ENCODE data around the gene RFFL.
A peak's percentile ranks its signal among the peaks of the same experiment; 100 is the strongest.

RFFL gene

DNA sequence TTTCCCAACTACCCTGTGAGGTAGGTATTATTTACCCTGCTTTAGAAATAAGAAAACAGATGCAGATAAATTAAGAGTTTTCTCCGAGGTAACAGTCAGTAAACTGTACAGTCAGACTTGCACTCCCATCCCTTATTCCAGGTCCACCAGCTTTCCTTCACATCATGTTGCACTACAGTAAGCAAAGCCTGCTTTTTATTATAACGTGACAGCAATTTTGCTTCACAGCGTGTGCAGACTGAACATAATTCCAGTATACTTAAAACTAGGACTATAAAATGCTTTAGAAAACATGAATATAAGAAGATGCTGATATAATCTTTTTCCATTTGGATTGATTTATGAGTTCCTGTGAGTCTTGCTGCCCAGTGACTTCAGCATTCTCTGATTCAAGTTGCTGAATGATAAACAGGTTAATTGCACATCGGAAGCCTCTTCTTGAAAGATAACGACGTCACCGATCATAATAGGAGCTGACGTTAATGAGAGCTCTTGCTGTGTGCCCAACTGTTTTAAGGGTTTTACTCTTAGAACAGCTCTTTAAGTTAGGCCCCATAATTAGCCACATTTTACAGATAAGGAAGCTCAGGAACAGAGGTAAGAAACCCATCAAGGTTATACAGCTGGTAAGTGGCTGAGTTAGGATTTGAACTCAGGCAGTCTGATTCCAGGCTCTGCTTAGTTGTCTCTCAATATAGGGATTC, 81.8 kb downstream of the RFFL start (continued):
- TF ChIP-seq ZNF292 (tag by site-specific recombination; IDR thresholded peaks at IDR 0.05; ENCODE audit: borderline replicate concordance, low read depth) (no peak), ZBTB21 (tag by site-specific recombination; IDR thresholded peaks at IDR 0.05) (peak; percentile 94), ZNF488 (tag by site-specific recombination; IDR thresholded peaks at IDR 0.05) (peak; percentile 99), ZNF843 (tag by site-specific recombination; IDR thresholded peaks at IDR 0.05) (peak; percentile 100), YY2 (tag by site-specific recombination; IDR thresholded peaks at IDR 0.05) (no peak), ZNF274 (IDR thresholded peaks at IDR 0.05; ENCODE audit: low read length) (no peak), ZNF274 (tag by site-specific recombination; IDR thresholded peaks at IDR 0.05; ENCODE audit: borderline replicate concordance) (no peak), SP3 (tag by site-specific recombination; IDR thresholded peaks at IDR 0.05) (peak; percentile 58), ZFP69B (tag by site-specific recombination; IDR thresholded peaks at IDR 0.05) (peak; percentile 83), ZEB2 (tag by site-specific recombination; IDR thresholded peaks at IDR 0.05) (peak; percentile 98), ZNF624 (tag by site-specific recombination; IDR thresholded peaks at IDR 0.05) (no peak), ZNF658 (tag by site-specific recombination; IDR thresholded peaks at IDR 0.05) (no peak), MZF1 (tag by site-specific recombination; IDR thresholded peaks at IDR 0.05; ENCODE audit: borderline replicate concordance) (peak; percentile 39; the same call in 1 of the 2 replicates), ZBTB17 (tag by site-specific recombination; IDR thresholded peaks at IDR 0.05) (no peak; the same call in none of the 2 replicates), ZNF221 (tag by site-specific recombination; IDR thresholded peaks at IDR 0.05; ENCODE audit: borderline replicate concordance) (peak; percentile 80; the same call in 1 of the 2 replicates), ZBTB1 (tag by site-specific recombination; IDR thresholded peaks at IDR 0.05) (peak; percentile 95), WT1 (tag by site-specific recombination; IDR thresholded peaks at IDR 0.05) (peak; percentile 92), ZNF24 (tag by site-specific recombination; IDR thresholded peaks at IDR 0.05) (peak; percentile 99), ZNF266 (tag by site-specific recombination; IDR thresholded peaks at IDR 0.05; ENCODE audit: low read depth) (no peak), KLF8 (tag by site-specific recombination; IDR thresholded peaks at IDR 0.05) (peak; percentile 92), KLF1 (tag by site-specific recombination; IDR thresholded peaks at IDR 0.05) (no peak), TCF7L2 (IDR thresholded peaks at IDR 0.05; ENCODE audit: borderline replicate concordance, low read depth, low read length) (peak; percentile 99), ZNF140 (tag by site-specific recombination; IDR thresholded peaks at IDR 0.05) (no peak), ZNF580 (tag by site-specific recombination; IDR thresholded peaks at IDR 0.05) (peak; percentile 99)
- TF ChIP-seq, protein P1, sequence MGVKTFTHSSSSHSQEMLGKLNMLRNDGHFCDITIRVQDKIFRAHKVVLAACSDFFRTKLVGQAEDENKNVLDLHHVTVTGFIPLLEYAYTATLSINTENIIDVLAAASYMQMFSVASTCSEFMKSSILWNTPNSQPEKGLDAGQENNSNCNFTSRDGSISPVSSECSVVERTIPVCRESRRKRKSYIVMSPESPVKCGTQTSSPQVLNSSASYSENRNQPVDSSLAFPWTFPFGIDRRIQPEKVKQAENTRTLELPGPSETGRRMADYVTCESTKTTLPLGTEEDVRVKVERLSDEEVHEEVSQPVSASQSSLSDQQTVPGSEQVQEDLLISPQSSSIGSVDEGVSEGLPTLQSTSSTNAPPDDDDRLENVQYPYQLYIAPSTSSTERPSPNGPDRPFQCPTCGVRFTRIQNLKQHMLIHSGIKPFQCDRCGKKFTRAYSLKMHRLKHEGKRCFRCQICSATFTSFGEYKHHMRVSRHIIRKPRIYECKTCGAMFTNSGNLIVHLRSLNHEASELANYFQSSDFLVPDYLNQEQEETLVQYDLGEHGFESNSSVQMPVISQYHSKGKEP (tag by site-specific recombination; IDR thresholded peaks at IDR 0.05), result peak; percentile 85
- TF ChIP-seq, protein P2, sequence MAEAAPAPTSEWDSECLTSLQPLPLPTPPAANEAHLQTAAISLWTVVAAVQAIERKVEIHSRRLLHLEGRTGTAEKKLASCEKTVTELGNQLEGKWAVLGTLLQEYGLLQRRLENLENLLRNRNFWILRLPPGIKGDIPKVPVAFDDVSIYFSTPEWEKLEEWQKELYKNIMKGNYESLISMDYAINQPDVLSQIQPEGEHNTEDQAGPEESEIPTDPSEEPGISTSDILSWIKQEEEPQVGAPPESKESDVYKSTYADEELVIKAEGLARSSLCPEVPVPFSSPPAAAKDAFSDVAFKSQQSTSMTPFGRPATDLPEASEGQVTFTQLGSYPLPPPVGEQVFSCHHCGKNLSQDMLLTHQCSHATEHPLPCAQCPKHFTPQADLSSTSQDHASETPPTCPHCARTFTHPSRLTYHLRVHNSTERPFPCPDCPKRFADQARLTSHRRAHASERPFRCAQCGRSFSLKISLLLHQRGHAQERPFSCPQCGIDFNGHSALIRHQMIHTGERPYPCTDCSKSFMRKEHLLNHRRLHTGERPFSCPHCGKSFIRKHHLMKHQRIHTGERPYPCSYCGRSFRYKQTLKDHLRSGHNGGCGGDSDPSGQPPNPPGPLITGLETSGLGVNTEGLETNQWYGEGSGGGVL (tag by site-specific recombination; IDR thresholded peaks at IDR 0.05), result peak; percentile 77
- TF ChIP-seq, protein P3, sequence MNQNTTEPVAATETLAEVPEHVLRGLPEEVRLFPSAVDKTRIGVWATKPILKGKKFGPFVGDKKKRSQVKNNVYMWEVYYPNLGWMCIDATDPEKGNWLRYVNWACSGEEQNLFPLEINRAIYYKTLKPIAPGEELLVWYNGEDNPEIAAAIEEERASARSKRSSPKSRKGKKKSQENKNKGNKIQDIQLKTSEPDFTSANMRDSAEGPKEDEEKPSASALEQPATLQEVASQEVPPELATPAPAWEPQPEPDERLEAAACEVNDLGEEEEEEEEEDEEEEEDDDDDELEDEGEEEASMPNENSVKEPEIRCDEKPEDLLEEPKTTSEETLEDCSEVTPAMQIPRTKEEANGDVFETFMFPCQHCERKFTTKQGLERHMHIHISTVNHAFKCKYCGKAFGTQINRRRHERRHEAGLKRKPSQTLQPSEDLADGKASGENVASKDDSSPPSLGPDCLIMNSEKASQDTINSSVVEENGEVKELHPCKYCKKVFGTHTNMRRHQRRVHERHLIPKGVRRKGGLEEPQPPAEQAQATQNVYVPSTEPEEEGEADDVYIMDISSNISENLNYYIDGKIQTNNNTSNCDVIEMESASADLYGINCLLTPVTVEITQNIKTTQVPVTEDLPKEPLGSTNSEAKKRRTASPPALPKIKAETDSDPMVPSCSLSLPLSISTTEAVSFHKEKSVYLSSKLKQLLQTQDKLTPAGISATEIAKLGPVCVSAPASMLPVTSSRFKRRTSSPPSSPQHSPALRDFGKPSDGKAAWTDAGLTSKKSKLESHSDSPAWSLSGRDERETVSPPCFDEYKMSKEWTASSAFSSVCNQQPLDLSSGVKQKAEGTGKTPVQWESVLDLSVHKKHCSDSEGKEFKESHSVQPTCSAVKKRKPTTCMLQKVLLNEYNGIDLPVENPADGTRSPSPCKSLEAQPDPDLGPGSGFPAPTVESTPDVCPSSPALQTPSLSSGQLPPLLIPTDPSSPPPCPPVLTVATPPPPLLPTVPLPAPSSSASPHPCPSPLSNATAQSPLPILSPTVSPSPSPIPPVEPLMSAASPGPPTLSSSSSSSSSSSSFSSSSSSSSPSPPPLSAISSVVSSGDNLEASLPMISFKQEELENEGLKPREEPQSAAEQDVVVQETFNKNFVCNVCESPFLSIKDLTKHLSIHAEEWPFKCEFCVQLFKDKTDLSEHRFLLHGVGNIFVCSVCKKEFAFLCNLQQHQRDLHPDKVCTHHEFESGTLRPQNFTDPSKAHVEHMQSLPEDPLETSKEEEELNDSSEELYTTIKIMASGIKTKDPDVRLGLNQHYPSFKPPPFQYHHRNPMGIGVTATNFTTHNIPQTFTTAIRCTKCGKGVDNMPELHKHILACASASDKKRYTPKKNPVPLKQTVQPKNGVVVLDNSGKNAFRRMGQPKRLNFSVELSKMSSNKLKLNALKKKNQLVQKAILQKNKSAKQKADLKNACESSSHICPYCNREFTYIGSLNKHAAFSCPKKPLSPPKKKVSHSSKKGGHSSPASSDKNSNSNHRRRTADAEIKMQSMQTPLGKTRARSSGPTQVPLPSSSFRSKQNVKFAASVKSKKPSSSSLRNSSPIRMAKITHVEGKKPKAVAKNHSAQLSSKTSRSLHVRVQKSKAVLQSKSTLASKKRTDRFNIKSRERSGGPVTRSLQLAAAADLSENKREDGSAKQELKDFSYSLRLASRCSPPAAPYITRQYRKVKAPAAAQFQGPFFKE (tag by site-specific recombination; IDR thresholded peaks at IDR 0.05; ENCODE audit: borderline replicate concordance), result no peak
- TF ChIP-seq, protein P4, sequence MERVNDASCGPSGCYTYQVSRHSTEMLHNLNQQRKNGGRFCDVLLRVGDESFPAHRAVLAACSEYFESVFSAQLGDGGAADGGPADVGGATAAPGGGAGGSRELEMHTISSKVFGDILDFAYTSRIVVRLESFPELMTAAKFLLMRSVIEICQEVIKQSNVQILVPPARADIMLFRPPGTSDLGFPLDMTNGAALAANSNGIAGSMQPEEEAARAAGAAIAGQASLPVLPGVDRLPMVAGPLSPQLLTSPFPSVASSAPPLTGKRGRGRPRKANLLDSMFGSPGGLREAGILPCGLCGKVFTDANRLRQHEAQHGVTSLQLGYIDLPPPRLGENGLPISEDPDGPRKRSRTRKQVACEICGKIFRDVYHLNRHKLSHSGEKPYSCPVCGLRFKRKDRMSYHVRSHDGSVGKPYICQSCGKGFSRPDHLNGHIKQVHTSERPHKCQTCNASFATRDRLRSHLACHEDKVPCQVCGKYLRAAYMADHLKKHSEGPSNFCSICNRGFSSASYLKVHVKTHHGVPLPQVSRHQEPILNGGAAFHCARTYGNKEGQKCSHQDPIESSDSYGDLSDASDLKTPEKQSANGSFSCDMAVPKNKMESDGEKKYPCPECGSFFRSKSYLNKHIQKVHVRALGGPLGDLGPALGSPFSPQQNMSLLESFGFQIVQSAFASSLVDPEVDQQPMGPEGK (tag by site-specific recombination; IDR thresholded peaks at IDR 0.05), result peak; percentile 57
